WERI-Rb-1 (cell line): ENCODE results near the gene GUCD1.

Experiments
- DNase-seq: peaks from one replicate; pipeline ENCODE4 v3.0.0-alpha.2; 2020
- H3K27ac ChIP-seq: fragments of 250-450 bp; sonication (Bioruptor Pico); 2 replicates; pipeline ENCODE4 v1.5.1; 2020; ENCODE audit warnings: mild to moderate bottlenecking, moderate library complexity
- H3K27me3 ChIP-seq: fragments of 250-450 bp; sonication (Bioruptor Pico); 2 replicates; pipeline ENCODE4 v1.5.1; 2021; ENCODE audit warnings: mild to moderate bottlenecking, low read depth, moderate library complexity; ENCODE audit not compliant: insufficient read depth, severe bottlenecking
- H3K36me3 ChIP-seq: fragments of 250-450 bp; sonication (Bioruptor Pico); 2 replicates; pipeline ENCODE4 v1.5.1; 2020; ENCODE audit warnings: mild to moderate bottlenecking, moderate library complexity
- H3K4me3 ChIP-seq: 2 replicates; pipeline ENCODE4 v1.5.1; 2011; ENCODE audit warnings: low read depth, mild to moderate bottlenecking, control low read depth, low read length
- H3K9me3 ChIP-seq: fragments of 250-450 bp; sonication (Bioruptor Pico); 2 replicates; pipeline ENCODE4 v1.5.1; 2021; ENCODE audit warnings: mild to moderate bottlenecking, moderate library complexity; ENCODE audit not compliant: severe bottlenecking
- CTCF ChIP-seq: IDR thresholded peaks from 2 replicates; pipeline ENCODE4 v1.5.1; 2011; ENCODE audit warnings: low read depth, mild to moderate bottlenecking, control low read depth, inconsistent platforms, low read length

Gene GUCD1

GRCh38 chr22:24498824-24499223, 56.1 kb downstream of the GUCD1 start:
- no peak overlapping the region for H3K27ac ChIP-seq
- H3K36me3 ChIP-seq, result no peaks in the 10 kb centered on the region
- peak; percentile 88 for DNase-seq
- no peak overlapping the region for H3K4me3 ChIP-seq
- H3K27me3 ChIP-seq, result no peaks in the 10 kb centered on the region
- TF ChIP-seq CTCF, result peak; percentile 40
- no peaks in the 10 kb centered on the region for H3K9me3 ChIP-seq

- Histone ChIP-seq H3K9me3 (no peaks in the 10 kb centered on the region), H3K36me3 (no peaks in the 10 kb centered on the region), H3K4me3 (no peak overlapping the region), H3K27me3 (no peaks in the 10 kb centered on the region), H3K27ac (no peak overlapping the region)
- no peak for TF ChIP-seq CTCF
- DNase-seq, result no peak
These were observed 57.1 kb downstream of the GUCD1 start for GRCh38 chr22:24497841-24498258.

GRCh38 chr22:24496661-24497060, 58.3 kb downstream of the GUCD1 start:
- no peaks in the 10 kb centered on the region for H3K9me3 ChIP-seq
- no peak overlapping the region for H3K4me3 ChIP-seq
- no peaks in the 10 kb centered on the region for H3K36me3 ChIP-seq
- H3K27me3 ChIP-seq, result no peaks in the 10 kb centered on the region
- H3K27ac ChIP-seq, result peak overlapping the region; percentile 58
- no peak for TF ChIP-seq CTCF
- DNase-seq, result peak; percentile 54

GRCh38 chr22:24496234-24496633, 58.7 kb downstream of the GUCD1 start:
- H3K27ac ChIP-seq, result peak overlapping the region; percentile 58
- H3K27me3 ChIP-seq, result no peaks in the 10 kb centered on the region
- DNase-seq, result peak; percentile 80

GRCh38 chr22:24495365-24495675, 59.6 kb downstream of the GUCD1 start:
- DNase-seq, result no peak
- H3K27ac ChIP-seq, result no peak overlapping the region
- no peaks in the 10 kb centered on the region for H3K27me3 ChIP-seq
- H3K36me3 ChIP-seq, result no peaks in the 10 kb centered on the region
- H3K4me3 ChIP-seq, result no peak overlapping the region
- no peaks in the 10 kb centered on the region for H3K9me3 ChIP-seq
- no peak for TF ChIP-seq CTCF

More at GRCh38 chr22:24496234-24496633, 58.7 kb downstream of the GUCD1 start:
- H3K9me3 ChIP-seq, result no peaks in the 10 kb centered on the region
- H3K4me3 ChIP-seq, result no peak overlapping the region
- TF ChIP-seq CTCF, result no peak
- H3K36me3 ChIP-seq, result no peaks in the 10 kb centered on the region

- Histone ChIP-seq H3K27ac (no peak within 1 kb of the TSS), H3K9me3 (no peaks in the 10 kb centered on the region), H3K36me3 (no peaks in the 10 kb centered on the region), H3K4me3 (no peak within 1 kb of the TSS), H3K27me3 (no peaks in the 10 kb centered on the region)
- TF ChIP-seq CTCF, result no peak
- DNase-seq, result no peak
These were observed 60.2 kb downstream of the GUCD1 start, which contains the start of gene UPB1 for GRCh38 chr22:24494528-24495364. UPB1 (plus strand) TSS chr22:24495332; CDS start chr22:24495404, 72 bp downstream.
